ENCODE results near the gene GRIK2. TPM values are rescaled to one million over a fixed set of nuclear protein-coding genes. Genes with fewer than 3 reads are reported as not detected.

The GRIK2 gene
- total and polyA plus RNA-seq, 2 of the 4 experiments (the other 2 are of a cell fraction): 8.2 to 15.2 TPM

- Histone ChIP-seq H2BK5ac (ENCODE audit: low read depth, low read length, poor library complexity, severe bottlenecking) (no peak overlapping the region), H3K14ac (replicated peaks; ENCODE audit: low read depth, low read length) (no peak overlapping the region; the same call in 1 of the 2 replicates), H3K27ac (ENCODE audit: insufficient read depth, low read length) (no peak overlapping the region), H4K8ac (ENCODE audit: low read depth in 2 of 2, low read length in 2 of 2) (no peak overlapping the region), H3K79me1 (ENCODE audit: low read depth in 1 of 2, low read length in 2 of 2) (no peaks in the 10 kb centered on the region), H2AK5ac (ENCODE audit: low read depth, low read length) (no peak overlapping the region), H3K27me3 (ENCODE audit: control insufficient read depth, insufficient read depth, low read length) (no peaks in the 10 kb centered on the region), H4K91ac (ENCODE audit: insufficient read depth, low read depth, low read length) (no peak overlapping the region), H2AK9ac (replicated peaks; ENCODE audit: low read depth, low read length, poor library complexity) (no peak overlapping the region), H3K9ac (ENCODE audit: low read depth, low read length) (no peak overlapping the region), H3K56ac (ENCODE audit: extremely low read depth, insufficient read depth, low read length) (no peak overlapping the region), H3K4me3 (ENCODE audit: insufficient read depth, low read depth, low read length) (no peak overlapping the region), H3K4ac (ENCODE audit: low read depth, low read length) (no peak overlapping the region), H2BK120ac (ENCODE audit: low read depth, low read length) (no peak overlapping the region), H4K5ac (ENCODE audit: low read depth, low read length) (no peak overlapping the region), H3K18ac (ENCODE audit: low read depth, low read length) (no peak overlapping the region), H3K9me1 (ENCODE audit: insufficient read depth, low read length) (no peaks in the 10 kb centered on the region), H3K4me1 (ENCODE audit: control insufficient read depth, insufficient read depth, low read length) (no peaks in the 10 kb centered on the region; the same call in 1 of the 2 replicates), H2AFZ (replicated peaks; ENCODE audit: low read length, poor library complexity) (no peak overlapping the region), H2BK20ac (ENCODE audit: low read depth, low read length) (no peak overlapping the region), H4K20me1 (ENCODE audit: insufficient read depth, low read length) (no peaks in the 10 kb centered on the region), H3K4me2 (ENCODE audit: low read depth, low read length) (no peak overlapping the region), H2BK15ac (ENCODE audit: low read depth, low read length) (no peak overlapping the region), H3K36me3 (ENCODE audit: control insufficient read depth, insufficient read depth, low read length) (no peaks in the 10 kb centered on the region), H3K9me3 (ENCODE audit: control insufficient read depth, insufficient read depth, low read length) (no peaks in the 10 kb centered on the region), H3K23ac (ENCODE audit: low read depth, low read length) (no peak overlapping the region)
- no peak for TF ChIP-seq MAFK (IDR thresholded peaks at IDR 0.05; ENCODE audit: low read depth, low read length)
- no peak for TF ChIP-seq RAD21 (IDR thresholded peaks at IDR 0.05; ENCODE audit: low read length)
- POLR2A ChIA-PET (ENCODE audit: unreplicated experiment): no interaction called here
- ATAC-seq (ENCODE audit: low read depth) (no peak), DNase-seq (no peak)
- intact Hi-C loops (cut with micrococcal nuclease): no loop called here
- CTCF ChIA-PET: no interaction called here
- dilution Hi-C loops (cut with HindIII; ENCODE audit: low sequenced_read_pairs, unreplicated experiment): no loop called here
- no TSS peak for BruUV-seq (replicated peaks)
- in situ Hi-C loops (cut with MboI; ENCODE audit: low sequenced_read_pairs): no loop called here
These were observed 482.9 kb downstream of the GRIK2 start for GRCh38 chr6:101876431-101876830.

Data from IMR-90 (cell line).